ENCODE results near the gene KRT71. TPM values are rescaled to one million over a fixed set of nuclear protein-coding genes. Genes with fewer than 3 reads are reported as not detected.

Gene KRT71
- total RNA-seq, 4 donors from 2014 or later = not detected

GRCh38 chr12:52530905-52531304 lies 22.0 kb downstream of the KRT71 start:
- Histone ChIP-seq H3K27me3 (no peaks in the 10 kb centered on the region), H3K4me3 (replicated peaks in 1 of 3) (no peak overlapping the region), H3K36me3 (no peaks in the 10 kb centered on the region), H3K9me3 (no peaks in the 10 kb centered on the region), H3K4me1 (no peaks in the 10 kb centered on the region), H3K27ac (no peak overlapping the region)
- TF ChIP-seq POLR2A (IDR thresholded peaks at IDR 0.05) = no peak
- no peak for TF ChIP-seq CTCF (IDR thresholded peaks at IDR 0.05)
- 98 to 100% methylated on average over 2 of the region's 2 CpGs for WGBS, 2 donors
- no peak for DNase-seq
- intact Hi-C loops (cut with DNase I) = no loop called here

- Histone ChIP-seq H3K4me1 (no peaks in the 10 kb centered on the region), H3K27me3 (no peaks in the 10 kb centered on the region), H3K9me3 (no peaks in the 10 kb centered on the region), H3K36me3 (no peaks in the 10 kb centered on the region), H3K27ac (no peak overlapping the region), H3K4me3 (replicated peaks in 1 of 3) (no peak overlapping the region)
- intact Hi-C loops (cut with DNase I) = no loop called here
- DNase-seq = no peak
- WGBS, 2 donors = 85 to 90% methylated on average over 2 of the region's 2 CpGs
- no peak for TF ChIP-seq CTCF (IDR thresholded peaks at IDR 0.05)
- no peak for TF ChIP-seq POLR2A (IDR thresholded peaks at IDR 0.05)
Observed at GRCh38 chr12:52530366-52530765, 22.6 kb downstream of the KRT71 start.

DNA sequence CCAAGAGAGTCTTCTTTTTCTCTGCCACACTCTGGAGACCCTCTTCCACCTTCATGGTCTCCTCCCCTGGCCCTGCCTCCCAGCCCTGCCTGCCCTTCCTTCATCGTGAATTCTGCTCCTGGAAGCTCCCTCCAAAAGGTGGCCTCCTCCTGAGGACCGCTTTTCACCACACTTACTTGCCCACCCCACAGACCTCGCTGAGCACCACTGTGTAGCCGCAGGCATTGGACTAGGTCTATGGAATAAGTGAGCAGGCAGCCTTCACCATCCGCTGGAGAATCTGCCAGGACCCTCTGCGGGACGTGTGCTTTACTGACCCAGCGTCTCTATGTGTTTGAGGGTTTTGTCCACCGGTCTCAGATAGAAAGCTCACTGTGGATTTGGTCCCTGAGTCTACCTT lies 23.1 kb downstream of the KRT71 start:
- H3K27me3 ChIP-seq = no peaks in the 10 kb centered on the region
- no peak overlapping the region for H3K4me3 ChIP-seq (replicated peaks in 1 of 3)
- TF ChIP-seq CTCF (IDR thresholded peaks at IDR 0.05) (no peak), POLR2A (IDR thresholded peaks at IDR 0.05) (no peak)
- no peaks in the 10 kb centered on the region for H3K9me3 ChIP-seq
- H3K27ac ChIP-seq = no peak overlapping the region
- no peaks in the 10 kb centered on the region for H3K36me3 ChIP-seq
- no peaks in the 10 kb centered on the region for H3K4me1 ChIP-seq
- WGBS, 2 donors = 89 to 97% methylated on average over 9 of the region's 9 CpGs
- DNase-seq = no peak
- intact Hi-C loops (cut with DNase I) = no loop called here

DNA sequence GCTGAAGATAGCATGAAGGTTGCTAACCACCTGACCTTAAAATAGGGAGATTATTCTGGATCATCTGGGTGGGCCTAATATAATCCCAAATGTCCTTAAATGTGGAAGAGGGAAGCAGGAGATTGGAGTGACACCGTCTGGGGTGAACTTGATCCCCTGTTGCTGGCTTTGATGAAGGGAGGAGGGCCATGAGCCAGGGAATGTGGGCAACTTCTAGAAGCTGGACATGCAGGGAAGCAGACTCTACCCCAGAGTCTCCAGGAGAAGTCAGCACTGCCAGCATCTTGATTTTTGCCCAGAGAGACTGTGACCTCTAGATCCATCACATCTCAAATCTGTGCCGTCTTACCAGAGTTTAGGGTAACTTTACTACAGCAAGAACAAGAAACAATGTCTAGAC lies 23.5 kb downstream of the KRT71 start:
- TF ChIP-seq CTCF (IDR thresholded peaks at IDR 0.05) = no peak
- TF ChIP-seq POLR2A (IDR thresholded peaks at IDR 0.05) = no peak
- 93 to 98% methylated on average over 2 of the region's 2 CpGs for WGBS, 2 donors
- DNase-seq = no peak
- H3K9me3 ChIP-seq = no peaks in the 10 kb centered on the region
- H3K4me3 ChIP-seq (replicated peaks in 1 of 3) = no peak overlapping the region
- H3K27me3 ChIP-seq = no peaks in the 10 kb centered on the region
- intact Hi-C loops (cut with DNase I) = no loop called here
- no peaks in the 10 kb centered on the region for H3K4me1 ChIP-seq
- no peaks in the 10 kb centered on the region for H3K36me3 ChIP-seq
- no peak overlapping the region for H3K27ac ChIP-seq

GRCh38 chr12:52528641-52529143 lies 24.3 kb downstream of the KRT71 start:
- intact Hi-C loops (cut with DNase I) = no loop called here
- DNase-seq = peak in 1 of 2 donors; percentile 35
- WGBS, 2 donors = 73 to 93% methylated on average over 7 to 8 of the region's 8 CpGs
- H3K4me1 ChIP-seq = no peaks in the 10 kb centered on the region
- TF ChIP-seq POLR2A (IDR thresholded peaks at IDR 0.05) (no peak), CTCF (IDR thresholded peaks at IDR 0.05) (no peak)
- no peaks in the 10 kb centered on the region for H3K9me3 ChIP-seq
- no peak overlapping the region for H3K27ac ChIP-seq
- no peaks in the 10 kb centered on the region for H3K36me3 ChIP-seq
- H3K27me3 ChIP-seq = no peaks in the 10 kb centered on the region
- no peak overlapping the region for H3K4me3 ChIP-seq (replicated peaks in 1 of 3)
